Liver (tissue), 9 donors: ENCODE results near the gene HTR4. TPM values are rescaled to one million over a fixed set of nuclear protein-coding genes. Genes with fewer than 3 reads are reported as not detected.

Source experiments
- DNase-seq: peaks from one replicate; pipeline ENCODE4 v3.0.0-alpha.2; 2017; ENCODE audit warnings: low spot score
- H3K27ac ChIP-seq, 2 donors: one replicate each; pipeline ENCODE4 v1.7.0; 2013; ENCODE audit warnings: inconsistent platforms in 2 of 2, low read length in 2 of 2, control low read depth in 1 of 2, low read depth in 1 of 2, mild to moderate bottlenecking in 1 of 2
- H3K27me3 ChIP-seq, 4 donors: one replicate each; pipeline versions ENCODE4 v1.6.1 to v1.7.0; 2013; ENCODE audit warnings: low read length in 3 of 4, inconsistent platforms in 1 of 4, mild to moderate bottlenecking in 1 of 4, moderate library complexity in 1 of 4; ENCODE audit not compliant: control insufficient read depth in 4 of 4, insufficient read depth in 4 of 4
- H3K36me3 ChIP-seq, 4 donors: one replicate each; pipeline versions ENCODE4 v1.6.1 to v1.7.0; 2013; ENCODE audit warnings: low read length in 3 of 4, mild to moderate bottlenecking in 3 of 4, low read depth in 1 of 4, moderate library complexity in 1 of 4; ENCODE audit not compliant: control insufficient read depth in 4 of 4, insufficient read depth in 3 of 4
- H3K4me1 ChIP-seq, 4 donors: one replicate each; pipeline versions ENCODE4 v1.6.1 to v1.7.0; 2013; ENCODE audit warnings: low read length in 3 of 4, mild to moderate bottlenecking in 3 of 4, moderate library complexity in 1 of 4; ENCODE audit not compliant: control insufficient read depth in 4 of 4, insufficient read depth in 4 of 4
- H3K4me3 ChIP-seq, 3 donors: one replicate each; pipeline versions ENCODE4 v1.6.1 to v1.7.0; 2013; ENCODE audit warnings: low read length in 3 of 3, control low read depth in 1 of 3, low read depth in 1 of 3, mild to moderate bottlenecking in 1 of 3
- H3K9ac ChIP-seq, 2 donors: one replicate each; pipeline ENCODE4 v1.7.0; 2013; ENCODE audit warnings: low read length in 2 of 2, mild to moderate bottlenecking in 2 of 2, moderate library complexity in 2 of 2, control low read depth in 1 of 2, low read depth in 1 of 2
- H3K9me3 ChIP-seq, 4 donors: one replicate each; pipeline versions ENCODE4 v1.6.1 to v1.7.0; 2013; ENCODE audit warnings: low read length in 3 of 4; ENCODE audit not compliant: control insufficient read depth in 4 of 4
- ATF3 ChIP-seq: IDR thresholded peaks from 2 replicates; pipeline ENCODE4 v1.6.1; 2016; ENCODE audit warnings: antibody characterized with exemption
- CTCF ChIP-seq: fragments of 150-350 bp; IDR thresholded peaks from 2 replicates; pipeline ENCODE4 v1.5.1; 2017; ENCODE audit warnings: improper control_type of control experiment, low read depth, low read length; ENCODE audit not compliant: missing input control
- EGR1 ChIP-seq, 2 donors: IDR thresholded peaks; 2 replicates each; pipeline ENCODE4 v1.6.1; 2016 to 2018; ENCODE audit warnings: antibody characterized with exemption in 2 of 2, low read depth in 2 of 2
- FOXA1 ChIP-seq: IDR thresholded peaks from 2 replicates; pipeline ENCODE4 v1.6.1; 2016; ENCODE audit warnings: antibody characterized with exemption
- FOXA2 ChIP-seq: IDR thresholded peaks from 2 replicates; pipeline ENCODE4 v1.6.1; 2016; ENCODE audit warnings: antibody characterized with exemption
- HNF4G ChIP-seq: IDR thresholded peaks from 2 replicates; pipeline ENCODE4 v1.6.1; 2016; ENCODE audit warnings: antibody characterized with exemption
- JUND ChIP-seq, 2 donors: IDR thresholded peaks; 2 replicates each; pipeline ENCODE4 v1.6.1; 2016; ENCODE audit warnings: antibody characterized with exemption in 2 of 2
- MAX ChIP-seq: IDR thresholded peaks from 2 replicates; pipeline ENCODE4 v1.6.1; 2016; ENCODE audit warnings: antibody characterized with exemption
- NR2F2 ChIP-seq: IDR thresholded peaks from 2 replicates; pipeline ENCODE4 v1.6.1; 2016; ENCODE audit warnings: antibody characterized with exemption
- RAD21 ChIP-seq, 2 donors: IDR thresholded peaks; 2 replicates each; pipeline ENCODE4 v1.6.1; 2016; ENCODE audit warnings: antibody characterized with exemption in 2 of 2, mild to moderate bottlenecking in 2 of 2
- REST ChIP-seq: IDR thresholded peaks from 2 replicates; pipeline ENCODE4 v1.6.1; 2016; ENCODE audit warnings: antibody characterized with exemption, mild to moderate bottlenecking
- SP1 ChIP-seq: IDR thresholded peaks from 2 replicates; pipeline ENCODE4 v1.6.1; 2018; ENCODE audit warnings: antibody characterized with exemption, mild to moderate bottlenecking
- TAF1 ChIP-seq: conservative IDR thresholded peaks from 2 replicates; pipeline ENCODE4 v1.6.1; 2016; ENCODE audit warnings: antibody characterized with exemption, mild to moderate bottlenecking
- ZBTB33 ChIP-seq: IDR thresholded peaks from 2 replicates; pipeline ENCODE4 v1.6.1; 2016; ENCODE audit warnings: antibody characterized with exemption
- WGBS: extraction: QIAGEN DNeasy Blood & Tissue Kit; methylation state at CpG from one replicate; pipeline ENCODE4 v1.1.7; 2013; 5-methylcytosine and 5-hydroxymethylcytosine counted together
- polyA plus RNA-seq, 2 donors: library from polyadenylated mRNA; stranded (reverse) in 1 of 2; unstranded in 1 of 2; fragments of 200-250 nt in 1 of 2; fragments of >200 nt in 1 of 2; fragmentation: Nextera tagmentation in 1 of 2; extraction: Ambion mirVana in 1 of 2; gene quantifications; one replicate each; pipeline versions ENCODE4 v1.2.1 to v1.2.3, GENCODE V29; 2013 to 2015
- total RNA-seq, 2 donors: library from RNA; depleted of rRNA; stranded (reverse); fragments of >200 nt; gene quantifications; one replicate each; pipeline ENCODE4 v1.2.3, GENCODE V29; 2014
- donor health status: healthy.
- donor health status: healthy.
- donor health status: healthy.
- donor health status: healthy.
- donor health status: healthy.

Gene HTR4
- total and polyA plus RNA-seq, 4 donors, result 0.19 to 2.4 (median 0.98) TPM

- no peaks in the 10 kb centered on the region for H3K27me3 ChIP-seq
- H3K9ac ChIP-seq, result no peak overlapping the region
- H3K4me1 ChIP-seq, result no peaks in the 10 kb centered on the region
- peaks cover 0 to 8% (median 0%) of the 10 kb centered on the region in 4 donors for H3K9me3 ChIP-seq
- TF ChIP-seq MAX (no peak), FOXA1 (no peak), REST (no peak), ATF3 (no peak), HNF4G (no peak), TAF1 (no peak), RAD21 (IDR thresholded peaks at IDR 0.05) (no peak), JUND (IDR thresholded peaks at IDR 0.05) (no peak), NR2F2 (no peak)
- H3K36me3 ChIP-seq, result no peaks in the 10 kb centered on the region
- no peak overlapping the region for H3K27ac ChIP-seq
- WGBS, result 92% methylated on average over 5 of the region's 5 CpGs
- H3K4me3 ChIP-seq, result no peak overlapping the region
- DNase-seq, result no peak
These were observed 58.6 kb downstream of the HTR4 start for GRCh38 chr5:148595697-148596096.

GRCh38 chr5:148586796-148587195, 67.5 kb downstream of the HTR4 start:
- 55% methylated on average over 2 of the region's 2 CpGs for WGBS
- DNase-seq, result no peak
- TF ChIP-seq EGR1 (IDR thresholded peaks at IDR 0.05; ENCODE audit: low read depth in 2 of 2) (no peak), RAD21 (IDR thresholded peaks at IDR 0.05) (no peak), FOXA2 (no peak), TAF1 (no peak), ZBTB33 (no peak), MAX (no peak), CTCF (no peak), SP1 (no peak)
- Histone ChIP-seq H3K9ac (no peak overlapping the region), H3K36me3 (no peaks in the 10 kb centered on the region), H3K27me3 (no peaks in the 10 kb centered on the region), H3K9me3 (no peaks in the 10 kb centered on the region), H3K4me1 (no peaks in the 10 kb centered on the region), H3K27ac (no peak overlapping the region), H3K4me3 (no peak overlapping the region)
